Vagina (tissue), 2 donors: Measurements from ENCODE around the gene RTP3. TPM values are rescaled to one million over a fixed set of nuclear protein-coding genes. Genes with fewer than 3 reads are reported as not detected.

Experiments used
- DNase-seq, 2 donors: peaks; one replicate each; pipeline ENCODE4 v3.0.0-alpha.2; 2017; ENCODE audit errors: extremely low spot score in 2 of 2
- H3K27ac ChIP-seq: fragments of 200-600 bp; sonication (generic); one replicate; pipeline ENCODE4 v1.5.1; 2019
- H3K27me3 ChIP-seq: fragments of 200-600 bp; sonication (generic); one replicate; pipeline ENCODE4 v1.5.1; 2019
- H3K36me3 ChIP-seq, 2 donors: fragments of 200-600 bp; sonication (generic); one replicate each; pipeline ENCODE4 v1.5.1; 2017 to 2019
- H3K4me1 ChIP-seq: fragments of 200-600 bp; sonication (generic); one replicate; pipeline ENCODE4 v1.5.1; 2019
- H3K4me3 ChIP-seq, 2 donors: fragments of 200-600 bp; sonication (generic); 1 replicate in 1 of 2; 2 replicates in 1 of 2; pipeline ENCODE4 v1.5.1; 2016 to 2019
- H3K9me3 ChIP-seq: fragments of 200-600 bp; sonication (generic); one replicate; pipeline ENCODE4 v1.5.1; 2019
- POLR2A ChIP-seq, 2 donors: fragments of 450-650 bp; IDR thresholded peaks; one replicate each; pipeline ENCODE4 v1.6.1; 2017; ENCODE audit warnings: antibody characterized with exemption in 2 of 2, mild to moderate bottlenecking in 2 of 2, moderate library complexity in 2 of 2
- POLR2AphosphoS5 ChIP-seq, 2 donors: sonication (generic); formaldehyde crosslinking; IDR thresholded peaks; one replicate each; pipeline ENCODE4 v1.9.0; 2017; ENCODE audit warnings: antibody characterized with exemption in 2 of 2, mild to moderate bottlenecking in 2 of 2, low read depth in 1 of 2; ENCODE audit not compliant: insufficient read depth in 1 of 2
- intact Hi-C: fragments of 100-400 bp; cut with DNase I; formaldehyde crosslinking; loops from one replicate; pipeline ENCODE4 v1.15.1; 2023
- total RNA-seq: library from RNA; depleted of rRNA; stranded (reverse); fragments of >200 nt; gene quantifications from one replicate; pipeline ENCODE4 v1.2.3, GENCODE V29; 2016
- TF ChIP-seq, protein P1 (sequence below), 3 experiments: fragments of 450-650 bp in 2 of 3; fragments of 200-600 bp in 1 of 3; sonication (generic) in 1 of 3; IDR thresholded peaks; one replicate each; pipeline ENCODE4 v1.5.1; 2017 to 2019; ENCODE audit warnings: antibody characterized with exemption in 3 of 3, mild to moderate bottlenecking in 2 of 3, moderate library complexity in 2 of 3

The RTP3 gene
- not detected for total RNA-seq

GRCh38 chr3:46497556-46498265, at the start of gene RTP3:
TSS of gene RTP3 (plus strand) at chr3:46497976. CDS start at chr3:46498063, 87 bp downstream.
- no peak within 1 kb of the TSS for H3K4me3 ChIP-seq
- TF ChIP-seq POLR2A (IDR thresholded peaks at IDR 0.05) = no peak
- TF ChIP-seq, protein P1, sequence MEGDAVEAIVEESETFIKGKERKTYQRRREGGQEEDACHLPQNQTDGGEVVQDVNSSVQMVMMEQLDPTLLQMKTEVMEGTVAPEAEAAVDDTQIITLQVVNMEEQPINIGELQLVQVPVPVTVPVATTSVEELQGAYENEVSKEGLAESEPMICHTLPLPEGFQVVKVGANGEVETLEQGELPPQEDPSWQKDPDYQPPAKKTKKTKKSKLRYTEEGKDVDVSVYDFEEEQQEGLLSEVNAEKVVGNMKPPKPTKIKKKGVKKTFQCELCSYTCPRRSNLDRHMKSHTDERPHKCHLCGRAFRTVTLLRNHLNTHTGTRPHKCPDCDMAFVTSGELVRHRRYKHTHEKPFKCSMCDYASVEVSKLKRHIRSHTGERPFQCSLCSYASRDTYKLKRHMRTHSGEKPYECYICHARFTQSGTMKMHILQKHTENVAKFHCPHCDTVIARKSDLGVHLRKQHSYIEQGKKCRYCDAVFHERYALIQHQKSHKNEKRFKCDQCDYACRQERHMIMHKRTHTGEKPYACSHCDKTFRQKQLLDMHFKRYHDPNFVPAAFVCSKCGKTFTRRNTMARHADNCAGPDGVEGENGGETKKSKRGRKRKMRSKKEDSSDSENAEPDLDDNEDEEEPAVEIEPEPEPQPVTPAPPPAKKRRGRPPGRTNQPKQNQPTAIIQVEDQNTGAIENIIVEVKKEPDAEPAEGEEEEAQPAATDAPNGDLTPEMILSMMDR (IDR thresholded peaks at IDR 0.05) = no peak
- no peak for TF ChIP-seq POLR2AphosphoS5 (IDR thresholded peaks at IDR 0.05; ENCODE audit: insufficient read depth in 1 of 2, low read depth in 1 of 2)
- H3K36me3 ChIP-seq = no peaks in the 10 kb centered on the region
- no peak for DNase-seq
- H3K9me3 ChIP-seq = no peaks in the 10 kb centered on the region
- no peak within 1 kb of the TSS for H3K27ac ChIP-seq
- no peaks in the 10 kb centered on the region for H3K4me1 ChIP-seq
- H3K27me3 ChIP-seq = no peaks in the 10 kb centered on the region
- intact Hi-C loops = loop anchor here (5.0 kb wide), 1 partner anchor 130 kb away; no protein-coding TSS in a partner anchor

GRCh38 chr3:46448721-46449120, 49.1 kb upstream of the RTP3 start:
- H3K4me3 ChIP-seq = no peak overlapping the region
- no peaks in the 10 kb centered on the region for H3K27me3 ChIP-seq
- intact Hi-C loops = no loop called here
- no peaks in the 10 kb centered on the region for H3K9me3 ChIP-seq
- H3K4me1 ChIP-seq = no peaks in the 10 kb centered on the region
- no peaks in the 10 kb centered on the region for H3K36me3 ChIP-seq
- no peak for DNase-seq
- TF ChIP-seq, protein P1 (IDR thresholded peaks at IDR 0.05) = no peak
- no peak for TF ChIP-seq POLR2A (IDR thresholded peaks at IDR 0.05)
- no peak for TF ChIP-seq POLR2AphosphoS5 (IDR thresholded peaks at IDR 0.05; ENCODE audit: insufficient read depth in 1 of 2, low read depth in 1 of 2)
- no peak overlapping the region for H3K27ac ChIP-seq

GRCh38 chr3:46449755-46450552, 47.8 kb upstream of the RTP3 start:
- no peak overlapping the region for H3K4me3 ChIP-seq
- no peak for DNase-seq
- no peaks in the 10 kb centered on the region for H3K36me3 ChIP-seq
- no peaks in the 10 kb centered on the region for H3K4me1 ChIP-seq
- H3K27ac ChIP-seq = no peak overlapping the region
- TF ChIP-seq, protein P1 (IDR thresholded peaks at IDR 0.05) = no peak
- TF ChIP-seq POLR2AphosphoS5 (IDR thresholded peaks at IDR 0.05; ENCODE audit: insufficient read depth in 1 of 2, low read depth in 1 of 2) (no peak), POLR2A (IDR thresholded peaks at IDR 0.05) (no peak)
- intact Hi-C loops = no loop called here
- H3K27me3 ChIP-seq = no peaks in the 10 kb centered on the region
- H3K9me3 ChIP-seq = no peaks in the 10 kb centered on the region

GRCh38 chr3:46453526-46454208, 44.1 kb upstream of the RTP3 start:
- DNase-seq = peak in 1 of 2 donors; percentile 37
- TF ChIP-seq, protein P1 (IDR thresholded peaks at IDR 0.05) = no peak
- no peak for TF ChIP-seq POLR2A (IDR thresholded peaks at IDR 0.05)
- TF ChIP-seq POLR2AphosphoS5 (IDR thresholded peaks at IDR 0.05; ENCODE audit: insufficient read depth in 1 of 2, low read depth in 1 of 2) = no peak
- intact Hi-C loops = no loop called here

More at GRCh38 chr3:46453526-46454208, 44.1 kb upstream of the RTP3 start:
- Histone ChIP-seq H3K27me3 (no peaks in the 10 kb centered on the region), H3K4me3 (no peak overlapping the region), H3K9me3 (no peaks in the 10 kb centered on the region), H3K36me3 (no peaks in the 10 kb centered on the region), H3K27ac (no peak overlapping the region), H3K4me1 (no peaks in the 10 kb centered on the region)
